Cardiac fibroblast (primary cell): Measurements from ENCODE around the gene OR10H5.

Experiments used
- DNase-seq, 2 donors: peaks; one replicate each; pipeline versions ENCODE4 v3.0.0 to v3.0.0-alpha.2; 2010; ENCODE audit warnings: low read depth in 2 of 2
- H3K4me3 ChIP-seq, 2 donors: replicated peaks in 1 of 2; 1 replicate in 1 of 2; 2 replicates in 1 of 2; pipeline ENCODE4 v1.5.1; 2011; ENCODE audit warnings: low read depth in 2 of 2, low read length in 2 of 2, mild to moderate bottlenecking in 2 of 2, moderate library complexity in 1 of 2
- CTCF ChIP-seq: IDR thresholded peaks from one replicate; pipeline ENCODE4 v1.5.1; 2011; ENCODE audit warnings: low read depth, mild to moderate bottlenecking, low read length, inconsistent platforms

The OR10H5 gene

GRCh38 chr19:15810335-15810734 is 22.9 kb downstream of the OR10H5 start:
- DNase-seq, result peak in 1 of 2 donors; percentile 3
- H3K4me3 ChIP-seq, result no peak overlapping the region
- no peak for TF ChIP-seq CTCF

DNA sequence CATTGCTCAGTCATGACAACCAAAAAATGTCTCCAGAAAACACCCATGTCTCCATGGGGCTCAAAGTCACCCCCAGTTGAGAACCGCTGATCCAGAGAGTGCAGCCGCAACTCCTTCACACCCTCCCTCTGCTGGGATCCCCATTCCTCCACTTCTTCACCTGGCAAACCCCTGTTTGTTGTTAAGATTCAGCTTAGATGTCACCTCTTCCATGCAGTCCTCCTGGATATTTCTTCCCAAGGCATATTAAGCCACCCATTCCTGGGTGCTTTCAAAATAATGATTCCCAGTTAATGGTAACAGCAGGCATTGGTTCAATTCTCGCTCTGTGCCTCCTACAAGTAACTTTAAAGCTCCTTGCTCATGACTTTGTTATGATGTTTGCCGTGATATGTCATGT is 24.0 kb downstream of the OR10H5 start:
- H3K4me3 ChIP-seq, result no peak overlapping the region
- DNase-seq, result no peak
- TF ChIP-seq CTCF, result no peak

DNA sequence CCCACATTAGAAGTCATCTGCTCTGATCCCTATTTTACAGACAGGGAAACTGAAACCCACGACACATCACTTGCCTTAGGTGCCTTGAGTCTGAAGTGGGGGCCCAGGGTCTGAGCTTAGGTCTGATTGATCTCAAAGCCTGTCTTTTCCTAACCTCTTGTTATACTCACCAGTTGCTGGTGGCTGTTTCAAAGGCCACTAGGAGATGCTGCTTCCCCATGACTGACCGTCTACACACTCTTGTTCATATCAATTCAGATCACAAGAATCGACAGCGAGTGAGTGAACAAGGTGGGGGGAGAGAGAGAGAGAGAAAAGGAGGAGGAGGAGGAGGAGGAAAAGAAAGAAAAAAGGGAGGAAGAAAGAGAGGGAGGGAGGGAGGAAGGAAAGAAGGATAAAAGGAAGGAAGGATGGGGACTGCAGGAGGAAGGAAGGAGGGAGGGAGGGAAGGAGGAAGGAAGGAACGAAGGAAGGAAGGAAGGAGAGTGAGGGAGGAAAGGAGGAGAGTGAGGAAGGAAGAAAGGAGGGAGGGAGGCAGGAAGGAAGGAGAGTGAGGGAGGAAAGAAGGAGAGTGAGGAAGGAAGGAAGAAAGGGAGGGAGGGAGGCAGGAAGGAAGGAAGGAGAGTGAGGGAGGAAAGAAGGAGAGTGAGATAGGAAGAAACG is 24.7 kb downstream of the OR10H5 start:
- TF ChIP-seq CTCF, result no peak
- H3K4me3 ChIP-seq, result no peak overlapping the region
- DNase-seq, result no peak

DNA sequence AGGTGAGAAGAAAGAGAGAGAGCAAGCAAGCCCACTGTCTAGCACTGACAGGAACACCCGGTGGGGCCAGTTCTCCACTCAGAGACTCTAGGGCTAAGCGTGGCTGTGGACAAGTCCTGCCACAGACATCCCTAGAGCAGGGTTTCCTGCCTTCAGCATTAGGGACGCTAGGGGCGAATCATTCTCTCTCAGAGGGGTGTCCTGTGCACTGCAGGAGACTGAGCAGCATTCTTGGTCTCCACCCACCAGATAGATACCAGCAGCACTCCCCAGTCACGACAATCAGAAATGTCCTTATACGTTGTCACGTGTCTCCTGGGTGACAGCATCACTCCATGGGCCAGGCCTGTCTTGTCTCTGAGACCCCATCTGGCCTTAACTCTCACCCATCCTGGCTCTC is 26.5 kb downstream of the OR10H5 start:
- no peak for TF ChIP-seq CTCF
- H3K4me3 ChIP-seq, result no peak overlapping the region
- DNase-seq, result no peak

DNA sequence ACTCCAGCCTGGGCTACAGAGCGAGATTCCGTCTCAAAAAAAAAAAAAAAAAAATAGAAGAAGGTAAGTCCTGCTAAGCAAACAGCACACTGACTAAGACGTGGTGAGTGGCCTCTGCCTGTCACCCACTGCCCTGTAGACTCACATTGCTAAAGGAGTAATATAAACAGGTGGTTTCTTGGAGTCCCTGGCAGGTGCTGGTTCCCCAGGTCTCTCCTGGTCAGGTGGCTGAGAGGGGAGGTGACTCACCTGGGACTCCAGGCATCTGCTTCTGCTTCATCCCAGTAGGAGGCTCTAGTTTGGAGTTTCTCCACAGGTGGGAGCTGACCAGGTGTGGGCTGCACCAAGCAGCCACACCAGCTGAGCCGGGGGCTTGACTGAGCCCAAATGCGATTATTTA is 27.8 kb downstream of the OR10H5 start, which contains the start of gene OR10H1:
Gene OR10H1, minus strand, starts transcription at position 359 of the 400 bp plus-strand sequence. CDS start 7,627 bp downstream, outside the sequence.
- H3K4me3 ChIP-seq, result no peak within 1 kb of the TSS
- no peak for DNase-seq
- no peak for TF ChIP-seq CTCF

GRCh38 chr19:15820646-15821045 is 33.2 kb downstream of the OR10H5 start:
- TF ChIP-seq CTCF, result no peak
- DNase-seq, result no peak
- no peak overlapping the region for H3K4me3 ChIP-seq

DNA sequence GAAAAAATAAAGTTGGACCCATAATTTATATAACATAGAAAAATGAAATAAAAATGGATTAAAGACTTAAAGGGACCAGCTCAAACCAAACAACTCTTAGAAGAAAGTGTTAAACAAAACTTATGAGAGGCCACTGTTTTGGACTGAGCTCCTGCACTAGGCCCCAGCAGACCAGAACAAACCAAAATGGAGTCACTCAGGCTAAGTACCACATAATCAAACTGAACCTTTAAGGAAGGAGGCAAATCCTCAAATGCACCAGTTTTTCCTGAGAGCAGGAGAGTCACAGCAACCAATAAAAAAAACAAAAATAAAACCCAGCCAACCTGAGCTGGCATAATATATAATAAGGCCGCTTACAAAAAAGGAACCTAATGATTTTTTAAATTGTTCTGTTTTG is 38.3 kb downstream of the OR10H5 start:
- no peak for TF ChIP-seq CTCF
- no peak for DNase-seq
- no peak overlapping the region for H3K4me3 ChIP-seq
